AG04450 (cell line): ENCODE data around the gene CYP2D6. TPM values are rescaled to one million over a fixed set of nuclear protein-coding genes. Genes with fewer than 3 reads are reported as not detected.

ENCODE experiments used
- CTCF ChIA-PET: fragments of 300-600, 350-600 bp; formaldehyde crosslinking; extraction: SDS; loops from one replicate; lab custom pipeline; 2022; ENCODE audit warnings: antibody characterized with exemption, inconsistent platforms; lab: Charles Lee
- POLR2A ChIA-PET: fragments of 350-600 bp; formaldehyde crosslinking; extraction: SDS; loops from one replicate; lab custom pipeline; 2021; ENCODE audit warnings: antibody characterized with exemption, inconsistent platforms; lab: Yijun Ruan, JAX
- DNase-seq: peaks from one replicate; pipeline ENCODE4 v3.0.0-alpha.2; 2011; ENCODE audit warnings: low read depth, low spot score
- H3K27ac ChIP-seq: one replicate; pipeline ENCODE4 v1.5.1; 2012; ENCODE audit warnings: low read depth, low read length, control low read depth
- H3K27me3 ChIP-seq: one replicate; pipeline ENCODE4 v1.6.0; 2012; ENCODE audit warnings: low read length; ENCODE audit not compliant: control insufficient read depth, insufficient read depth
- H3K4me3 ChIP-seq: 2 replicates; pipeline ENCODE4 v1.5.1; 2011; ENCODE audit warnings: mild to moderate bottlenecking, low read depth, low read length, control low read depth
- H3K9me3 ChIP-seq: 2 replicates; pipeline ENCODE4 v1.5.1; 2012; ENCODE audit warnings: low read length; ENCODE audit not compliant: control insufficient read depth, insufficient read depth
- CTCF ChIP-seq: IDR thresholded peaks from 2 replicates; pipeline ENCODE4 v1.5.1; 2011; ENCODE audit warnings: low read depth, low read length, control low read depth, inconsistent platforms
- polyA plus RNA-seq: library from polyadenylated mRNA; depleted of rRNA; stranded (reverse); fragments of >200 nt; gene quantifications from 2 replicates; pipeline ENCODE4 v1.2.3, GENCODE V29; 2011

CYP2D6 gene
- polyA plus RNA-seq, 1 experiment: 0.15 TPM

- Histone ChIP-seq H3K27ac (no peak overlapping the region), H3K9me3 (no peaks in the 10 kb centered on the region; the same call in 1 of the 2 replicates), H3K27me3 (no peaks in the 10 kb centered on the region), H3K4me3 (no peak overlapping the region)
- TF ChIP-seq CTCF: no peak
- ChIA-PET POLR2A (no interaction called here), CTCF (no interaction called here)
- no peak for DNase-seq
Observed at GRCh38 chr22:42164901-42165300, 34.3 kb upstream of the CYP2D6 start.

- no peak for TF ChIP-seq CTCF
- DNase-seq: no peak
- POLR2A ChIA-PET: no interaction called here
- no peaks in the 10 kb centered on the region for H3K27me3 ChIP-seq
- CTCF ChIA-PET: no interaction called here
- H3K27ac ChIP-seq: no peak overlapping the region
- no peaks in the 10 kb centered on the region; the same call in 1 of the 2 replicates for H3K9me3 ChIP-seq
- no peak overlapping the region for H3K4me3 ChIP-seq
Observed at GRCh38 chr22:42163515-42163914, 32.9 kb upstream of the CYP2D6 start.

- Histone ChIP-seq H3K4me3 (no peak overlapping the region), H3K27ac (no peak overlapping the region), H3K9me3 (no peaks in the 10 kb centered on the region; the same call in 1 of the 2 replicates), H3K27me3 (no peaks in the 10 kb centered on the region)
- CTCF ChIA-PET: no interaction called here
- DNase-seq: no peak
- no peak for TF ChIP-seq CTCF
- POLR2A ChIA-PET: no interaction called here
Observed at GRCh38 chr22:42162728-42163489, 32.3 kb upstream of the CYP2D6 start.

GRCh38 chr22:42160830-42161696 is 30.5 kb upstream of the CYP2D6 start:
- DNase-seq: no peak
- no peaks in the 10 kb centered on the region; the same call in 1 of the 2 replicates for H3K9me3 ChIP-seq
- CTCF ChIA-PET: no interaction called here
- H3K27ac ChIP-seq: no peak overlapping the region
- TF ChIP-seq CTCF: no peak
- no peak overlapping the region for H3K4me3 ChIP-seq
- POLR2A ChIA-PET: interaction anchor here (0.5 to 0.7 kb wide), 2 partner anchors 12 to 216 kb away, joined by 3 to 8 read pairs; no protein-coding TSS in a partner anchor
- H3K27me3 ChIP-seq: no peaks in the 10 kb centered on the region
